Measurements from ENCODE around the gene RECK.
A peak's percentile ranks its signal among the peaks of the same experiment; 100 is the strongest.

The RECK gene

GRCh38 chr9:36018891-36019720, 17.6 kb upstream of the RECK start:
- TF ChIP-seq EZH2phosphoT487 (IDR thresholded peaks at IDR 0.05; ENCODE audit: borderline replicate concordance), result no peak
- TF ChIP-seq, protein P1, sequence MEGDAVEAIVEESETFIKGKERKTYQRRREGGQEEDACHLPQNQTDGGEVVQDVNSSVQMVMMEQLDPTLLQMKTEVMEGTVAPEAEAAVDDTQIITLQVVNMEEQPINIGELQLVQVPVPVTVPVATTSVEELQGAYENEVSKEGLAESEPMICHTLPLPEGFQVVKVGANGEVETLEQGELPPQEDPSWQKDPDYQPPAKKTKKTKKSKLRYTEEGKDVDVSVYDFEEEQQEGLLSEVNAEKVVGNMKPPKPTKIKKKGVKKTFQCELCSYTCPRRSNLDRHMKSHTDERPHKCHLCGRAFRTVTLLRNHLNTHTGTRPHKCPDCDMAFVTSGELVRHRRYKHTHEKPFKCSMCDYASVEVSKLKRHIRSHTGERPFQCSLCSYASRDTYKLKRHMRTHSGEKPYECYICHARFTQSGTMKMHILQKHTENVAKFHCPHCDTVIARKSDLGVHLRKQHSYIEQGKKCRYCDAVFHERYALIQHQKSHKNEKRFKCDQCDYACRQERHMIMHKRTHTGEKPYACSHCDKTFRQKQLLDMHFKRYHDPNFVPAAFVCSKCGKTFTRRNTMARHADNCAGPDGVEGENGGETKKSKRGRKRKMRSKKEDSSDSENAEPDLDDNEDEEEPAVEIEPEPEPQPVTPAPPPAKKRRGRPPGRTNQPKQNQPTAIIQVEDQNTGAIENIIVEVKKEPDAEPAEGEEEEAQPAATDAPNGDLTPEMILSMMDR (conservative IDR thresholded peaks at IDR 0.05; ENCODE audit: low read length), result no peak
- Histone ChIP-seq H4K20me1 (ENCODE audit: insufficient read depth, low read length, poor library complexity, severe bottlenecking) (no peaks in the 10 kb centered on the region), H3K9me3 (ENCODE audit: insufficient read depth, low read depth, low read length) (no peaks in the 10 kb centered on the region)

GRCh38 chr9:36021968-36022367, 14.7 kb upstream of the RECK start:
- H4K20me1 ChIP-seq (ENCODE audit: insufficient read depth, low read length, poor library complexity, severe bottlenecking), result no peaks in the 10 kb centered on the region
- H3K4me2 ChIP-seq (ENCODE audit: low read depth, low read length, poor library complexity, severe bottlenecking), result no peak overlapping the region
- no peaks in the 10 kb centered on the region for H3K9me3 ChIP-seq (ENCODE audit: insufficient read depth, low read depth, low read length)
- no peaks in the 10 kb centered on the region for H3K27me3 ChIP-seq (ENCODE audit: insufficient read depth, low read length, poor library complexity, severe bottlenecking)
- H3K36me3 ChIP-seq (ENCODE audit: insufficient read depth, low read length), result no peaks in the 10 kb centered on the region
- H3K79me2 ChIP-seq (ENCODE audit: insufficient read depth, low read length), result no peaks in the 10 kb centered on the region
- H3K4me1 ChIP-seq (ENCODE audit: insufficient read depth, low read length, poor library complexity, severe bottlenecking), result no peaks in the 10 kb centered on the region
- no peak overlapping the region for H2AFZ ChIP-seq (ENCODE audit: low read length)
- H3K9ac ChIP-seq (ENCODE audit: low read depth, low read length, poor library complexity, severe bottlenecking), result no peak overlapping the region
- no peaks in the 10 kb centered on the region for H3K9me2 ChIP-seq (replicated peaks; ENCODE audit: low read depth, low read length)
- H3F3A ChIP-seq (ENCODE audit: low read depth), result no peaks in the 10 kb centered on the region
- TF ChIP-seq EZH2phosphoT487 (IDR thresholded peaks at IDR 0.05; ENCODE audit: borderline replicate concordance), result no peak
- TF ChIP-seq, protein P1 (conservative IDR thresholded peaks at IDR 0.05; ENCODE audit: low read length), result no peak
- H3K4me3 ChIP-seq (ENCODE audit: low read length, poor library complexity, severe bottlenecking), result no peak overlapping the region

More at GRCh38 chr9:36018891-36019720, 17.6 kb upstream of the RECK start:
- Histone ChIP-seq H3K4me1 (ENCODE audit: insufficient read depth, low read length, poor library complexity, severe bottlenecking) (no peaks in the 10 kb centered on the region), H3F3A (ENCODE audit: low read depth) (no peaks in the 10 kb centered on the region), H3K9ac (ENCODE audit: low read depth, low read length, poor library complexity, severe bottlenecking) (no peak overlapping the region), H3K27me3 (ENCODE audit: insufficient read depth, low read length, poor library complexity, severe bottlenecking) (no peaks in the 10 kb centered on the region), H3K9me2 (replicated peaks; ENCODE audit: low read depth, low read length) (no peaks in the 10 kb centered on the region), H3K4me2 (ENCODE audit: low read depth, low read length, poor library complexity, severe bottlenecking) (no peak overlapping the region), H3K4me3 (ENCODE audit: low read length, poor library complexity, severe bottlenecking) (no peak overlapping the region), H3K79me2 (ENCODE audit: insufficient read depth, low read length) (no peaks in the 10 kb centered on the region), H2AFZ (ENCODE audit: low read length) (no peak overlapping the region), H3K36me3 (ENCODE audit: insufficient read depth, low read length) (no peaks in the 10 kb centered on the region)

- Histone ChIP-seq H3K27me3 (ENCODE audit: insufficient read depth, low read length, poor library complexity, severe bottlenecking) (no peaks in the 10 kb centered on the region), H3K9me3 (ENCODE audit: insufficient read depth, low read depth, low read length) (no peaks in the 10 kb centered on the region), H3K4me2 (ENCODE audit: low read depth, low read length, poor library complexity, severe bottlenecking) (no peak overlapping the region), H3K9ac (ENCODE audit: low read depth, low read length, poor library complexity, severe bottlenecking) (no peak overlapping the region), H3F3A (ENCODE audit: low read depth) (no peaks in the 10 kb centered on the region), H4K20me1 (ENCODE audit: insufficient read depth, low read length, poor library complexity, severe bottlenecking) (no peaks in the 10 kb centered on the region), H3K9me2 (replicated peaks; ENCODE audit: low read depth, low read length) (no peaks in the 10 kb centered on the region), H2AFZ (ENCODE audit: low read length) (no peak overlapping the region), H3K36me3 (ENCODE audit: insufficient read depth, low read length) (no peaks in the 10 kb centered on the region), H3K4me3 (ENCODE audit: low read length, poor library complexity, severe bottlenecking) (no peak overlapping the region), H3K4me1 (ENCODE audit: insufficient read depth, low read length, poor library complexity, severe bottlenecking) (no peaks in the 10 kb centered on the region), H3K79me2 (ENCODE audit: insufficient read depth, low read length) (no peaks in the 10 kb centered on the region)
- TF ChIP-seq, protein P1 (conservative IDR thresholded peaks at IDR 0.05; ENCODE audit: low read length), result peak; percentile 93
- no peak for TF ChIP-seq EZH2phosphoT487 (IDR thresholded peaks at IDR 0.05; ENCODE audit: borderline replicate concordance)
Measured at GRCh38 chr9:36023260-36024048, 13.3 kb upstream of the RECK start.
